Mononuclear cell (primary cell): ENCODE results near the gene BRICD5. TPM values are rescaled to one million over a fixed set of nuclear protein-coding genes. Genes with fewer than 3 reads are reported as not detected.
"Not testable (repeated sequence)": the region's sequence is repeated elsewhere in the genome, so short reads cannot be mapped to it uniquely, and the experiment has no call there.

Source experiments
- H3K27me3 ChIP-seq: 2 replicates; pipeline ENCODE4 v1.6.0; 2011; ENCODE audit warnings: low read length, control low read depth; ENCODE audit not compliant: insufficient read depth
- H3K4me1 ChIP-seq: 2 replicates; pipeline ENCODE4 v1.5.1; 2011; ENCODE audit warnings: mild to moderate bottlenecking, low read length, control low read depth; ENCODE audit not compliant: insufficient read depth
- H3K4me3 ChIP-seq: 2 replicates; pipeline ENCODE4 v1.5.1; 2011; ENCODE audit warnings: mild to moderate bottlenecking, low read length, moderate library complexity
- H3K9me3 ChIP-seq: 2 replicates; pipeline ENCODE4 v1.5.1; 2011; ENCODE audit warnings: low read depth, mild to moderate bottlenecking, control low read depth, low read length
- total RNA-seq: library from RNA; depleted of rRNA; stranded (reverse); fragments of >200 nt; gene quantifications from one replicate; pipeline ENCODE4 v1.2.3, GENCODE V29; 2012

Gene BRICD5
- total RNA-seq, 1 donor: 0.84 TPM

DNA sequence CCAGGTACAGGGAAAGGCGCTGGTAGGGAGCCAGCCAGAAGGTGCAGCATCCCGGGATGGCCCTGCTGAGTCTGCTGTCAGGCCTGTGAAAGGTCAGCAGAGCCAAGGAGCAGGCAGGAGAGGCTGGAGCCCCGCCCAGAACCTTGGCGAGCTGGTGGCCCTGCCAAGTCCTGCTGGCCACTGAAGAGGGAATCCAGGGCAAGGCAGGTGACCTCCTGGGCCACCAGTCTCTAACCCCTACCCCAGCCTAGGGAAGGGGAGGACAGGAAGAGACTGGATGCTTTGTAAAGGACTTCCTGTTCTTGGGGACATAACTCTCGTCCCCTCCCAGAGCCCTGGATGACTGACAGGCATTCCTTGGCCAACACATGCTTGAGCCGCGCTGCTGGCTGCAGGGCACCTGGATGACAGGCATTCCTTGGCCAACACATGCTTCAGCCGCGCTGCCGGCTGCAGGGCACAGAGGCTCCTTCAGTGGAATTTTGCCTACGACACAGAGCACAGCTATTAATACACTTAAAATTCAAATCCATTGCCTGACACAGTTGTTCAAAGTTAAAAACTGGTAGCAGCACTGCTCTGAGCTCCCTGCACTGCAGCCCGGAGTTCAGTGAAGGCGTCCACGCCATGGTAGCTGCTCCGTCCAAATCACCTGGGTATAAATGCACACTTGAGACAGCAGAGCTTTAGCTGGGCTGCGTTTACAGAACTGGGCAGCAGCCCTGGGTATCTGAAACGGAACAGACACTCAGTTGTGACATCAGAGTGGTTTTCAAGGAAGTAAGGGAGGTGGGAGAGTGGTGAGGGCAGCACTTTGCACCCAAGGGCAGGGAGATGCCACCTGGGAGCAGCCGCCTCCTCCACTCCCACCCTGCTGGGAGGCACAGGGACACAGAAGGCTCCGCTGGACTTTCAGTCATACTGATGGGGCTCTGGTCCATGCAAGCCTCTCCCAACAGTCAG, 2.0 kb upstream of the BRICD5 start:
- Histone ChIP-seq H3K9me3 (no peaks in the 10 kb centered on the region), H3K27me3 (no peaks in the 10 kb centered on the region), H3K4me3 (no peak overlapping the region), H3K4me1 (peaks cover 30% of the 10 kb centered on the region)

DNA sequence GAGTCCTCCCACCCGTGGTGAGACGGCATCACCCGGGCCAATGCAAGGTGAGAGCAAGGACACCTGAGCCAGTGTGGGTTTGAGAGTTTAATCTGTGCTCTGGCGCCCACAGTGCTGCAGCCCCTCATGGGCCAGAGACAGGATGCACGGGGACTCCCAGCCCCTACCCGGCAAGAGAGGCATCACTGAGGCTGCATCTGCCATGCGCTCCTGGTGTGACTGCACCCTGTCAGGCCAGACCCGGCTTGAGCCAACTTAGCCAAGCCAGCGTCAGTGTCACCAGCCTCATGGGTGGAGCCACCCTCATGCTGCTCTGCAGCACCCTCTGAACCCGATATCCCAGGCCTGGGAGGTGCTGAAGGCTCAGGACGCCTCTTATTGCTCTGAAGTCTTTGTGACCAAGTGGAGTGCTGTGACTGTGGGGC, 1.3 kb upstream of the BRICD5 start:
- no peaks in the 10 kb centered on the region for H3K9me3 ChIP-seq
- no peaks in the 10 kb centered on the region for H3K27me3 ChIP-seq
- H3K4me3 ChIP-seq: no peak overlapping the region
- H3K4me1 ChIP-seq: peaks cover 32% of the 10 kb centered on the region

DNA sequence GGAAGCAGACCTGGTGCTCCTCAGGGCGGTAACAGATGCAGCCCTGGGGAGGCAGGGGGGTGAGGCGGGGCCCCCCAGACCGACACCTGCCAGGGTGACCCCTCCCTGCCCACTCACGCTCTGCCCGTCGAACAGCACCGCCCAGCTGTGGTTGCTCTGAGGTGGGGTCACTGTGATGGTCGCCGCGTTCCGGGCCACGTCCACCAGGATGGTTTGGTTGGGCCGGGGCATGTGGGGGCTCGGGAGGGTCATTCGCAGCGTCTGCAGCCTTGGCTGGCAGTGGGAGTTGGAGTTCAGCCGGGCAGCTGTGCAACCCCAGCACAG, 692 bp downstream of the BRICD5 start:
- Histone ChIP-seq H3K4me1 (peaks cover 40% of the 10 kb centered on the region), H3K27me3 (no peaks in the 10 kb centered on the region), H3K4me3 (no peak overlapping the region), H3K9me3 (no peaks in the 10 kb centered on the region)

DNA sequence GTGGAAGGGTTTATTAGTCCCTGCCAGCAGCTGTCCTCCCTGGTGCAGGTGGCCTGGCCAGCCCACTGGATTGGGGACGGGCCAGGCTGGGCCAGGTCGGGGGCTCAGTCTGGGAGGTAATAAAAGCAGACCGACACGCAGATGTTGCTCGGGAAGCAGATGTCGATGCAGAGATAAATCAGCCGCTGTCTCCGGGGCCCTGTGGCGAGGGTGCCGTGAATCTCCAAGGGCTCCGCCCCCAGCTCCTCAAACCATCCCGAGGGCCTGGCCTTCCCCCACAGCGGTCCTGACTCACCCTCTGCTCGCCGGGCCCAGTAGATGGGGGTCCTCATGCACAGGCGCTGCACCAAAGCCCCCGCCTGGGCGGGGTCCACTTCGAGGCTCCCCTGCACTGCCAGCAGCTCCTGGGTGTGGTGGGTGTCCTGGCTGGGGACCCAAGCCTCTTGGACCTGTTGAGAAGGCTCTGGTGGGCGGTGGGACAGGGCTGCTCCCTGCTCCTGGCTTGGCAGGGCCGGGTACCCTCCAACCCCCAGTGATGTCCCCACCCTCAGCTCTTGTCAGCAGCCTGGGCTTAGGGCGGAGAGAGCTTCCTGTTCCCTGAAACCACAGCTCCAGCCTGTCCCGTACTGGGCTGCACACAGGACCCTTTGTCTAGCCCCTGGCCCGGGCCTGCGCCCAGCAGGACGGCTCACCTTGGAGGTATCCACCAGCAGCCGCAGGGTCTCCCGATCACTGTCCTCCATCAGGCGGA, 1.2 kb downstream of the BRICD5 start:
- Histone ChIP-seq H3K9me3 (no peaks in the 10 kb centered on the region), H3K4me1 (peaks cover 46% of the 10 kb centered on the region), H3K27me3 (no peaks in the 10 kb centered on the region), H3K4me3 (no peak overlapping the region)

DNA sequence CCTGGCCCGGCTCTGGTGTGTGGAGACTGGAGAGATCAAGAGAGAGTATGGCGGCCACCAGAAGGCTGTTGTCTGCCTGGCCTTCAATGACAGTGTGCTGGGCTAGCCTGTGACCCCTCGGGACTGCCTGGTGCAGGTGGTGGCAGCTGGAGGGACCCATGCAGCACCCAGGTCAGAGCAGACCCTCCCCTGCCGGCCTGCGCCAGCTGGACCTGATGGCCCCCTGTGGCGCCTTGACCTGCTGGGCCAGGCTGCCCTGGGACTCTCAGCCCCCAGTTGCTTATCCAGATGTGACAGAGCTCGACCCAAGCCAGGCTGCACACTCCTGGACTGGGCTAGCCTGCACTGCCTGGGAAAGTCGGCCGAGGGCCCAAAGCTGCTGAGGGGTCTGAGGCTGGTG, 1.9 kb downstream of the BRICD5 start:
- no peaks in the 10 kb centered on the region for H3K9me3 ChIP-seq
- H3K27me3 ChIP-seq: no peaks in the 10 kb centered on the region
- peaks cover 43% of the 10 kb centered on the region for H3K4me1 ChIP-seq
- no peak overlapping the region for H3K4me3 ChIP-seq

DNA sequence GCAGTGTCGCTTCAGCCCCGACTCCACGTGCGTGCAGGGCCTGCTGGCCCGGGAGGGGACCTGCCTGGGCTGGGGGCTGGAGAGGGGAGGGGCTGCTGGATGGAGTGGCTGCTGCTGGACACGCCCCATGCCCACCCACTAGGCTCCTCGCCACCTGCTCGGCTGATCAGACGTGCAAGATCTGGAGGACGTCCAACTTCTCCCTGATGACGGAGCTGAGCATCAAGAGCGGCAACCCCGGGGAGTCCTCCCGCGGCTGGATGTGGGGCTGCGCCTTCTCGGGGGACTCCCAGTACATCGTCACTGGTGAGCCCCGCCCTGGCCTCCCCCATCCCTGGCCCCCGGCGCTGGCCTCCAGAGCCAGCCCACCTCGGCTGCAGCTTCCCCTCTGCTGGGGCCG, 2.4 kb downstream of the BRICD5 start:
- peaks cover 38% of the 10 kb centered on the region for H3K4me1 ChIP-seq
- no peaks in the 10 kb centered on the region for H3K27me3 ChIP-seq
- H3K4me3 ChIP-seq: no peak overlapping the region
- no peaks in the 10 kb centered on the region for H3K9me3 ChIP-seq

DNA sequence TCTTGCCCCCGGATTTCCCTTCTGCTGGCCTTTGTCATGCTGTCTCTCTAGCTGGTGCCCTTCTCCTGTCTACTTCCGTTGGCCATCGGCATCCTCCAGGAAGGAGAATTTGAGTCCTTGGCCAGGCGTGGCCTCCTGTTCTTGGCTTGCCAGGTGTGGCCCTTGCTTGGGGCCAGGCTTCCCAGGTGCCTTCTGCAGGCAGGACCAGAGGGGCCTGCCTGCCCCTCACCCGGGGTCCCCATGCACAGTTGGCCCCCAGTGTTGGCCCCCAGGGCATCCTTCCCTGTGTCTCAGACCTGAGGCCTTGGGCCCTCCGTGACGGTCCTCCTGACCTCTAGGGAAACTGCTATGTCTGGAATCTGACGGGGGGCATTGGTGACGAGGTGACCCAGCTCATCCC, 2.8 kb downstream of the BRICD5 start:
- H3K27me3 ChIP-seq: no peaks in the 10 kb centered on the region
- no peaks in the 10 kb centered on the region for H3K9me3 ChIP-seq
- H3K4me3 ChIP-seq: no peak overlapping the region
- peaks cover 34% of the 10 kb centered on the region for H3K4me1 ChIP-seq

DNA sequence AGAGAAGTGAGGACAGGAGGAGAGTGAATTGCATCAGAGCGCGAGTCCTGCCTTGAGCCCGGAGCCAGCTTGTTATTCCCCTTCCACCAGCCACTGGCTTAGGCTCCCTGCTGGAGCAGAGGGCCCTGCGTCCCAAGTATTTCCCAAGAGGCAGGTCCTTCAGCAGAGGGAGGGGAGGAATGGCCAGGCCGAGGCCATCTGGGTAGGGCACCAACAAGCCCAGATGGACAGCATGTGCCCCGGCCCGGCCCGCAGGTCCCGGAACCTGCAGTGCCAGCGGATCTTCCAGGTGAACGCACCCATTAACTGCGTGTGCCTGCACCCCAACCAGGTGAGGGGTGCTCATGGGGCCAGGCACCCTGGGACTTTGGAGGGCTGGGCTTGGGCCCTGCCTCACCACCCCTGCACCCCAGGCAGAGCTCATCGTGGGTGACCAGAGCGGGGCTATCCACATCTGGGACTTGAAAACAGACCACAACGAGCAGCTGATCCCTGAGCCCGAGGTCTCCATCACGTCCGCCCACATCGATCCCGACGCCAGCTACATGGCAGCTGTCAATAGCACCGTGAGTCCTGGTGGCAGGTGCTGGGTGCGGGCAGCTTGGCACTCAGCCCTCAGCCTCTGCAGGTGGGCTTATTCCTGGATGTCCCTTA, 3.8 kb downstream of the BRICD5 start:
- no peaks in the 10 kb centered on the region for H3K9me3 ChIP-seq
- no peaks in the 10 kb centered on the region for H3K27me3 ChIP-seq
- no peak overlapping the region for H3K4me3 ChIP-seq
- H3K4me1 ChIP-seq: peaks cover 24% of the 10 kb centered on the region

DNA sequence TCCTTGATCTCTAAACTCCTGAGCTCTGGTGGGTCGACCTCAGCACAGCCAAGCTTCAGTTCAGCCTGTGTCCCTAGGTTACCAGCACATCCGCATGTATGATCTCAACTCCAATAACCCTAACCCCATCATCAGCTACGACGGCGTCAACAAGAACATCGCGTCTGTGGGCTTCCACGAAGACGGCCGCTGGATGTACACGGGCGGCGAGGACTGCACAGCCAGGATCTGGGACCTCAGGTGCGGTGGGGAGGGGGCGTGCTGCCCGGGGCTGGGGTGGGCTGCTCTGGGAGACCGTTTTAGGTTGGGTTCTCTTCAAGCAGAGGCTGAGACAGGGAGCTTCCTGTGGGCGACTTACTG, 4.3 kb downstream of the BRICD5 start:
- Histone ChIP-seq H3K9me3 (no peaks in the 10 kb centered on the region), H3K4me1 (peaks cover 22% of the 10 kb centered on the region), H3K27me3 (no peaks in the 10 kb centered on the region), H3K4me3 (no peak overlapping the region)

DNA sequence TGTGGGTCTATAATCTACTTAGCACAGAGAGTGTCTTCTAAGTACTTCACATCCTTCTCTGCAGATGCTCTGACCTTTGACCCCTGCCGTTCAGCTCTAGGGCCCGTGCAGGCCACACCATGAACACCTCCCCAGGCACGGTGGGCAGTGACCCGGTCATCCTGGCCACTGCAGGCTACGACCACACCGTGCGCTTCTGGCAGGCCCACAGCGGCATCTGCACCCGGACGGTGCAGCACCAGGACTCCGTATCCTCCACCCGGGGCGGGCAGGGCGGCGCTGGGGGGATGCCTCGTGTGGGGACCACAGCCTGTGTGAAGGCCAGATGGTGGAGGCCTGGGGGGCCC, 4.7 kb downstream of the BRICD5 start:
- peaks cover 22% of the 10 kb centered on the region for H3K4me1 ChIP-seq
- no peaks in the 10 kb centered on the region for H3K27me3 ChIP-seq
- peak overlapping the region; percentile 79 for H3K4me3 ChIP-seq
- H3K9me3 ChIP-seq: no peaks in the 10 kb centered on the region

DNA sequence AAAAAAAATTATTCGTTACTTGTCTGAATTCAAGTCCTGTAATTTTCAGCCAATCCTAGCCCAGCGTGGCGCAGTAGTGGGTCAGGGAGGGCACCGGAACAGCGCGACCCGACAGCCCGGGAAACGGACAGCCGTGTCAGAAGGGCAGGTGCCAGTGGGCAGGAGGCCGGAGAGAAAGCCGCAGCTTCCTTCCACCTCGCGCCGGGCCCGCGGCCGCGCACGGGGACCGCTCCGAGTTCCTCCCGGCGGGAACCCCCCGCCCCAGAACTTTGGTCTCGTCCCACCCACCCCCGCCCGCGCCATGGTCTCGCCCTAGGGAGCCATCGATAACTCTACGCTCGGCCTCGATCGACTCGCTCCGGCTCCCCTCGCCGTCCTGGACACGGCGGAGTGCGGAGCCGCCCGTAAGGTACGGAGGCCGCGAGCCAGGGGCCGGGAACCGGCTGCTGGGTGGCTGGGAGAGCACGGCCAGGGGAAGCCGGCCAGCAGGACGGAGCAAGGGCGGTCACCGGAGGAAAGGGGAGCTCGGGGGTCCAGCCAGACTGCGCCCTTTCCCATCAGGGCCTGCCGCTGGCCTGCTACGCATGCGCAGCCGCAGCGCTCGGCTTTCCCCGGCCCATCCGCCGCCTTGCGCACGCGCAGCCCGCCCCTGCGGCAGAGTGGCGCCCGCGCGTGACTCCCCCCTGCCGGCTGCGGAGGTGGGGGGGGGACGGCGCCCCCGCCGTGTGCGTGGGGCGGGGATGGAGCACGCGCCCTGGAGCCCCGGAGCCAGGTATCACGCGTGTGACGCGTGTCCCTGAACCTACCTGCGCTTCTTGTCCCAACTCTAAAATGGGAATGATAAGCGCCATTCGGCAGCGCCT, 5.3 kb downstream of the BRICD5 start, which contains the start of gene MLST8:
MLST8 (plus strand) TSS at position 351 of the 863 bp plus-strand sequence. CDS start 632 bp downstream, outside the sequence.
- H3K4me1 ChIP-seq: peaks cover 22% of the 10 kb centered on the region
- peak within 1 kb of the TSS; percentile 79 for H3K4me3 ChIP-seq
- H3K27me3 ChIP-seq: no peaks in the 10 kb centered on the region
- no peaks in the 10 kb centered on the region for H3K9me3 ChIP-seq

DNA sequence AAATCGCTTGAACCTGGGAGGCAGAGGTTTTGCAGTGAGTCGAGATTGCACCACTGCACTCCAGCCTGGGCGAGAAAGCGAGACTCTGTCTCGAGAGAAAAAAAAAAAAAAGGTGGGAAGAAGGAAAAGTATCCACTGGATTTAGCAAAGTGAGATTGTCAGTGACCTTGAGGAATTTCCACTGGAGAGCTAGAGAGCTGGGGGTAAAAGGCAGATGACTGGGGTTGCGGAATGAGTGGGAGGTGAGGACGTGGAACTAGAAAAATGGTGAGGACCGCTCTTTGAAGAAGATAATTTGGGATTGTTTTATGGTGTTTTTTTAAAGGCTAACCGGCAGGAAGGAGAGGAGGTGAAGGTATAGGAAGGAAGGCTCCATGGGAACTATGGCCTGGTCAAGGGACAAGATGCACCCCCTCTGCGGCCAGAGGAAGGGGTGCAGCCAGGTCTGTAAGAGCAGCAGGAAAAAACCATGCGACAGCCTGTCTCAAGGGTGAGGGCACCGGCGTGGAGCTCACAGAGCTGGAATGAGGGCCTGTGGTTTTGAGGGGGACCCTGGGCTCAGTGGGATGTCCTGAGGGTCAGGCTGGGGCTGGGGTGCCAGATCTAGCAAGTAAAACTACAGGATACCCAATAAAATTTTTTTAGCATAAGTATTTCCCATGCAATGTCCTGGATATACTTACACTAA, 6.1 kb downstream of the BRICD5 start:
- Histone ChIP-seq H3K4me3 (peak overlapping the region; percentile 79), H3K9me3 (no peaks in the 10 kb centered on the region), H3K27me3 (no peaks in the 10 kb centered on the region), H3K4me1 (peaks cover 22% of the 10 kb centered on the region)

DNA sequence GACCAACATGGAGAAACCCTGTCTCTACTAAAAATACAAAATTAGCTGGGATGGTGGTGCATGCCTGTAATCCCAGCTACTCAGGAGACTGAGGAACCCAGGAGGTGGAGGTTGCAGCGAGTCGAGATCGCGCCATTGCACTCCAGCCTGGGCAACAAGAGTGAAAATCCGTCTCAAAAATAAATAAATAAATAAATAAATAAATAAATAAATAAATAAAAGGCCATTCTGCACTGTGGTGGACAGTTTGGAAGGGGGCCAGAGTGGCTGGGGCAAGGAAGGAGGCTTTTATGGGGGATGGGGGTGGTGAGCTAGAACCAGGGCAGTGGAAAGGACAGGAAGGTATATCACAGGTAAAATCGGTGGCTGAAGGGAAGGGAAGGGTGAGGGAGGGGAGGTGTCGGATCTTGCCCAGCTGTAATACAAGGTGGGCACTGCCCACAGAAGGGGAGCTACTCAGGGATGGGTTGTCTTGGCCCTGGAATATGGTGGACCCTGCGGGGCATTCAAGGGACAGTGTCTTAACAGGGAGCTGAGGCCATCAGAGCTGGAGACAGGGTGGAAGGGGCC, 7.5 kb downstream of the BRICD5 start:
- H3K9me3 ChIP-seq, H3K4me3 ChIP-seq, H3K27me3 ChIP-seq: not testable (repeated sequence)
- H3K4me1 ChIP-seq: peaks cover 22% of the 10 kb centered on the region

DNA sequence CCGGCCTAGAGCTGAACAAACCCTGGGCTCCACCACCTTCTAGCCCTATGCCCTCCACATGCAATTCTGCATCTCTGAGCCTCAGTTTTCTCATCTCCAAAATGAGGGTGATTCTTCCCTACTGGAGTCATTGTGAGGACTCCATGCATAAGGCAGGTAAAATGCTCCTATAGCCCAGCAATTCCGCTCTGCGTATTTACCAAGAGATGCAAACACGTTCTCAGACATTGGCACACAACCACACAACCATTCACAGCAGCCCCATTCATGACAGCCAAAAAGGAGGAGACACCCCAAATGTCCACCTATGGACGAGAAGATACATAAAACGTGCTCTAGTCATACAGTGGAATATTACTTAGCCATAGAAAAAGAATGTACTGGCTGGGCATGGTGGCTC, 10.3 kb downstream of the BRICD5 start:
- H3K4me1 ChIP-seq: peaks cover 15% of the 10 kb centered on the region
- no peak overlapping the region for H3K4me3 ChIP-seq
- H3K9me3 ChIP-seq: no peaks in the 10 kb centered on the region
- H3K27me3 ChIP-seq: peaks cover 25% of the 10 kb centered on the region
